GM12878 (cell line): Measurements from ENCODE around the gene KRTAP10-8. TPM values are rescaled to one million over a fixed set of nuclear protein-coding genes. Genes with fewer than 3 reads are reported as not detected.

Experiments used
- ATAC-seq: fragments of 200-7000 bp; cut with Tn5 transposase; 3 replicates; pipeline ENCODE4 v1.9.1; 2020; ENCODE audit warnings: mild to moderate bottlenecking, moderate library complexity
- BruUV-seq: library from RNA; stranded (reverse); fragments of 400-500 nt; replicated peaks from 2 replicates; lab custom pipeline; 2021; lab: Mats Ljungman, UMichigan
- CTCF ChIA-PET: fragments of 300-600 bp; sonication (Branson Sonifier 250); formaldehyde crosslinking; extraction: SDS; loops from one replicate; lab custom pipeline; 2021; ENCODE audit warnings: inconsistent platforms; lab: Yijun Ruan, JAX
- POLR2A ChIA-PET: fragments of 350-600 bp; formaldehyde crosslinking; extraction: SDS; loops from one replicate; lab custom pipeline; 2021; ENCODE audit warnings: inconsistent platforms; lab: Charles Lee
- RAD21 ChIA-PET: fragments of 300-600 bp; sonication (Branson Sonifier 250); formaldehyde crosslinking; loops from one replicate; lab custom pipeline; 2023; ENCODE audit warnings: antibody characterized with exemption; ENCODE audit not compliant: unreplicated experiment; lab: Charles Lee
- SMC1A ChIA-PET: fragments of 300-600 bp; sonication (Branson Sonifier 250); formaldehyde crosslinking; loops from one replicate; lab custom pipeline; 2023; ENCODE audit not compliant: unreplicated experiment, uncharacterized antibody; lab: Charles Lee
- DNase-seq: peaks from one replicate; pipeline ENCODE4 v3.0.0-alpha.2; 2011; ENCODE audit warnings: low read depth, low spot score
- FAIRE-seq: peaks from 3 replicates; lab custom pipeline; 2011; peaks lifted over from hg19 to GRCh38; lab: Jason Lieb, UNC
- H2AFZ ChIP-seq: 2 replicates; pipeline ENCODE4 v1.6.0; 2011; ENCODE audit warnings: low read depth, low read length, control low read depth; ENCODE audit not compliant: control insufficient read depth
- H3K27ac ChIP-seq: 2 replicates; pipeline ENCODE4 v1.5.1; 2011; ENCODE audit warnings: control low read depth; ENCODE audit not compliant: control insufficient read depth, insufficient read depth
- H3K27me3 ChIP-seq, 2 experiments: replicated peaks in 1 of 2; 2 replicates each; pipeline versions ENCODE4 v1.6.0 to v1.6.1; 2011; ENCODE audit warnings: low read length in 1 of 2; ENCODE audit not compliant: control insufficient read depth in 2 of 2, insufficient read depth in 2 of 2
- H3K36me3 ChIP-seq, 2 experiments: 2 replicates each; pipeline ENCODE4 v1.5.1; 2011; ENCODE audit warnings: low read length in 1 of 2; ENCODE audit not compliant: control insufficient read depth in 2 of 2, insufficient read depth in 2 of 2
- H3K4me1 ChIP-seq: 2 replicates; pipeline ENCODE4 v1.6.1; 2011; ENCODE audit warnings: mild to moderate bottlenecking, low read length, moderate library complexity, mixed read lengths; ENCODE audit not compliant: control insufficient read depth, insufficient read depth
- H3K4me2 ChIP-seq: 2 replicates; pipeline ENCODE4 v1.6.0; 2011; ENCODE audit warnings: control low read depth; ENCODE audit not compliant: control insufficient read depth, insufficient read depth
- H3K4me3 ChIP-seq: fragments of 200-600 bp; sonication (generic); 2 replicates; pipeline ENCODE4 v1.5.1; 2016
- H3K79me2 ChIP-seq: 2 replicates; pipeline ENCODE4 v1.6.0; 2011; ENCODE audit warnings: low read length; ENCODE audit not compliant: control insufficient read depth, insufficient read depth
- H3K9ac ChIP-seq: 2 replicates; pipeline ENCODE4 v1.8.0; 2011; ENCODE audit warnings: low read length, control low read depth, mixed read lengths; ENCODE audit not compliant: control insufficient read depth, insufficient read depth
- H3K9me3 ChIP-seq: replicated peaks from 3 replicates; pipeline ENCODE4 v1.5.1; 2011; ENCODE audit warnings: mild to moderate bottlenecking, low read length; ENCODE audit not compliant: control insufficient read depth, insufficient read depth
- H4K20me1 ChIP-seq: 2 replicates; pipeline ENCODE4 v1.6.0; 2011; ENCODE audit not compliant: control insufficient read depth, insufficient read depth
- ATF7 ChIP-seq: fragments of 450-650 bp; IDR thresholded peaks from 2 replicates; pipeline ENCODE4 v1.6.1; 2016; ENCODE audit warnings: low read depth, mild to moderate bottlenecking
- CBX3 ChIP-seq: fragments of 200-600 bp; sonication (generic); IDR thresholded peaks from 2 replicates; pipeline ENCODE4 v1.6.1; 2016; ENCODE audit warnings: low read depth, borderline replicate concordance
- CHD1 ChIP-seq: IDR thresholded peaks from 2 replicates; pipeline ENCODE4 v1.6.1; 2012; ENCODE audit warnings: low read depth, low read length, improper control_type of control experiment
- FOXM1 ChIP-seq: IDR thresholded peaks from 2 replicates; pipeline ENCODE4 v1.6.1; 2012; ENCODE audit warnings: low read depth, mild to moderate bottlenecking, inconsistent platforms, low read length, moderate library complexity
- HDAC2 ChIP-seq: fragments of 200-600 bp; sonication (generic); IDR thresholded peaks from 2 replicates; pipeline ENCODE4 v1.6.1; 2017
- JUND ChIP-seq: IDR thresholded peaks from 2 replicates; pipeline ENCODE4 v1.6.1; 2012; ENCODE audit warnings: low read depth, mild to moderate bottlenecking, low read length, improper control_type of control experiment, moderate library complexity
- NFYA ChIP-seq: IDR thresholded peaks from 2 replicates; pipeline ENCODE4 v1.6.1; 2011; ENCODE audit warnings: low read depth, mild to moderate bottlenecking, low read length, improper control_type of control experiment, borderline replicate concordance
- NRF1 ChIP-seq: conservative IDR thresholded peaks from 2 replicates; pipeline ENCODE4 v1.6.1; 2011; ENCODE audit warnings: mild to moderate bottlenecking, low read depth, low read length, improper control_type of control experiment
- RAD21 ChIP-seq: IDR thresholded peaks from 2 replicates; pipeline ENCODE4 v1.6.1; 2011; ENCODE audit warnings: mild to moderate bottlenecking, low read depth, low read length, moderate library complexity; ENCODE audit not compliant: insufficient read depth
- RB1 ChIP-seq: fragments of 450-650 bp; formaldehyde crosslinking; IDR thresholded peaks from 2 replicates; pipeline ENCODE4 v1.6.1; 2017; ENCODE audit warnings: mild to moderate bottlenecking, borderline replicate concordance
- RCOR1 ChIP-seq: conservative IDR thresholded peaks from 2 replicates; pipeline ENCODE4 v1.6.1; 2012; ENCODE audit warnings: low read depth, low read length, improper control_type of control experiment
- ZNF207 ChIP-seq: fragments of 450-650 bp; IDR thresholded peaks from 2 replicates; pipeline ENCODE4 v1.6.1; 2014; ENCODE audit warnings: antibody characterized with exemption, mild to moderate bottlenecking, borderline replicate concordance
- ZNF24 ChIP-seq: fragments of 450-650 bp; IDR thresholded peaks from 2 replicates; pipeline ENCODE4 v1.6.1; 2017; ENCODE audit warnings: antibody characterized with exemption, mild to moderate bottlenecking
- WGBS: methylation state at CpG from one replicate; pipeline ENCODE4 v1.1.6; 2016; ENCODE audit warnings: low lambda C conversion rate; ENCODE audit not compliant: insufficient replicate concordance, insufficient coverage; ENCODE audit errors: missing lambda C conversion rate; 5-methylcytosine and 5-hydroxymethylcytosine counted together
- in situ Hi-C: fragments of 300-500 bp; cut with MboI; formaldehyde crosslinking; loops from 9 replicates; pipeline ENCODE4 v1.14.3; 2018; ENCODE audit warnings: mixed read lengths
- intact Hi-C: fragments of 100-400 bp; cut with micrococcal nuclease; formaldehyde crosslinking; loops from one replicate; pipeline ENCODE4 v1.14.2; 2022; ENCODE audit not compliant: unreplicated experiment
- polyA plus RNA-seq, 11 experiments: library from polyadenylated mRNA; depleted of rRNA in 4 of 11; unstranded in 6 of 11; stranded (reverse) in 5 of 11; fragments of >200 nt; fragmentation: Nextera tagmentation in 4 of 11; fragmentation: Illumina TruSeq in 1 of 11; extraction: Ambion mirVana in 4 of 11; extraction: Trizol in 1 of 11; gene quantifications; 1 replicate in 1 of 11; 2 replicates in 10 of 11; pipeline versions ENCODE4 v1.2.1 to v1.2.3, GENCODE V29; 2011 to 2016; ENCODE audit warnings: inconsistent platforms in 2 of 11, missing spikeins in 2 of 11, low read depth in 1 of 11
- total RNA-seq, 4 experiments: library from RNA; depleted of rRNA in 3 of 4; stranded (reverse); fragments of >200 nt in 3 of 4; fragmentation: Illumina TruSeq in 1 of 4; extraction: Trizol in 1 of 4; gene quantifications; 2 replicates each; pipeline versions ENCODE4 v1.2.1 to v1.2.3, GENCODE V29; 2013 to 2021
- TF ChIP-seq, protein P1 (sequence below): fragments of 450-650 bp; formaldehyde crosslinking; IDR thresholded peaks from 2 replicates; pipeline ENCODE4 v1.5.0; 2022; ENCODE audit warnings: mild to moderate bottlenecking, missing genetic modification characterization
- TF ChIP-seq, protein P2 (sequence below): IDR thresholded peaks from 2 replicates; pipeline ENCODE4 v1.6.1; 2011; ENCODE audit warnings: borderline replicate concordance, low read depth, mild to moderate bottlenecking, moderate library complexity, mixed read lengths, low read length; ENCODE audit not compliant: insufficient read depth; ENCODE audit errors: extremely low read length

The KRTAP10-8 gene
- total and polyA plus RNA-seq, 10 of the 15 experiments (the other 5 are each of a cell fraction or from before 2014, with no cell fraction given): not detected

- TF ChIP-seq, protein P1, sequence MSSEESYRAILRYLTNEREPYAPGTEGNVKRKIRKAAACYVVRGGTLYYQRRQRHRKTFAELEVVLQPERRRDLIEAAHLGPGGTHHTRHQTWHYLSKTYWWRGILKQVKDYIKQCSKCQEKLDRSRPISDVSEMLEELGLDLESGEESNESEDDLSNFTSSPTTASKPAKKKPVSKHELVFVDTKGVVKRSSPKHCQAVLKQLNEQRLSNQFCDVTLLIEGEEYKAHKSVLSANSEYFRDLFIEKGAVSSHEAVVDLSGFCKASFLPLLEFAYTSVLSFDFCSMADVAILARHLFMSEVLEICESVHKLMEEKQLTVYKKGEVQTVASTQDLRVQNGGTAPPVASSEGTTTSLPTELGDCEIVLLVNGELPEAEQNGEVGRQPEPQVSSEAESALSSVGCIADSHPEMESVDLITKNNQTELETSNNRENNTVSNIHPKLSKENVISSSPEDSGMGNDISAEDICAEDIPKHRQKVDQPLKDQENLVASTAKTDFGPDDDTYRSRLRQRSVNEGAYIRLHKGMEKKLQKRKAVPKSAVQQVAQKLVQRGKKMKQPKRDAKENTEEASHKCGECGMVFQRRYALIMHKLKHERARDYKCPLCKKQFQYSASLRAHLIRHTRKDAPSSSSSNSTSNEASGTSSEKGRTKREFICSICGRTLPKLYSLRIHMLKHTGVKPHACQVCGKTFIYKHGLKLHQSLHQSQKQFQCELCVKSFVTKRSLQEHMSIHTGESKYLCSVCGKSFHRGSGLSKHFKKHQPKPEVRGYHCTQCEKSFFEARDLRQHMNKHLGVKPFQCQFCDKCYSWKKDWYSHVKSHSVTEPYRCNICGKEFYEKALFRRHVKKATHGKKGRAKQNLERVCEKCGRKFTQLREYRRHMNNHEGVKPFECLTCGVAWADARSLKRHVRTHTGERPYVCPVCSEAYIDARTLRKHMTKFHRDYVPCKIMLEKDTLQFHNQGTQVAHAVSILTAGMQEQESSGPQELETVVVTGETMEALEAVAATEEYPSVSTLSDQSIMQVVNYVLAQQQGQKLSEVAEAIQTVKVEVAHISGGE (CRISPR knock-in tag): no peak
- no peak for TF ChIP-seq FOXM1
- TF ChIP-seq ZNF207: no peak
- no peak for TF ChIP-seq CHD1
- TF ChIP-seq, protein P2, sequence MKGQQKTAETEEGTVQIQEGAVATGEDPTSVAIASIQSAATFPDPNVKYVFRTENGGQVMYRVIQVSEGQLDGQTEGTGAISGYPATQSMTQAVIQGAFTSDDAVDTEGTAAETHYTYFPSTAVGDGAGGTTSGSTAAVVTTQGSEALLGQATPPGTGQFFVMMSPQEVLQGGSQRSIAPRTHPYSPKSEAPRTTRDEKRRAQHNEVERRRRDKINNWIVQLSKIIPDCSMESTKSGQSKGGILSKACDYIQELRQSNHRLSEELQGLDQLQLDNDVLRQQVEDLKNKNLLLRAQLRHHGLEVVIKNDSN: no peak
- TF ChIP-seq, all 136 proteins: peak for 0
These were observed 42.0 kb downstream of the KRTAP10-8 start (continued) for GRCh38 chr21:44653656-44654575.

GRCh38 chr21:44654576-44655175 is 42.8 kb downstream of the KRTAP10-8 start, which contains the start of gene KRTAP12-4:
KRTAP12-4 (minus strand) TSS chr21:44654659; CDS start chr21:44654614, 45 bp downstream.
- 25% methylated on average over 9 of the region's 9 CpGs for WGBS
- POLR2A ChIA-PET: no interaction called here
- DNase-seq (no peak), FAIRE-seq (no peak), ATAC-seq (no peak)
- H3K4me3 ChIP-seq: no peak within 1 kb of the TSS
- no peaks in the 10 kb centered on the region for H4K20me1 ChIP-seq
- H3K79me2 ChIP-seq: no peaks in the 10 kb centered on the region
- no TSS peak for BruUV-seq
- no peak within 1 kb of the TSS for H3K4me2 ChIP-seq
- H3K9me3 ChIP-seq: peaks cover 2% of the 10 kb centered on the region; the same call in 1 of the 3 replicates
- H3K27me3 ChIP-seq: no peaks in the 10 kb centered on the region
- no peak within 1 kb of the TSS for H2AFZ ChIP-seq
- intact Hi-C loops (no loop called here), in situ Hi-C loops (no loop called here)
- H3K9ac ChIP-seq: no peak within 1 kb of the TSS
- H3K4me1 ChIP-seq: no peaks in the 10 kb centered on the region
- SMC1A ChIA-PET: no interaction called here
- RAD21 ChIA-PET: interaction anchor here (0.6 kb wide), 1 partner anchor 31 kb away, joined by 3 read pairs; no protein-coding TSS in a partner anchor
- H3K36me3 ChIP-seq: no peaks in the 10 kb centered on the region
- CTCF ChIA-PET: no interaction called here
- no peak within 1 kb of the TSS for H3K27ac ChIP-seq
- no peak for TF ChIP-seq RAD21
- TF ChIP-seq NRF1: no peak
- no peak for TF ChIP-seq NFYA
- TF ChIP-seq RB1: no peak
- no peak for TF ChIP-seq ATF7
- no peak for TF ChIP-seq RCOR1
- TF ChIP-seq CBX3: no peak
- no peak for TF ChIP-seq HDAC2
- TF ChIP-seq JUND: no peak
- no peak for TF ChIP-seq ZNF24
